Activated CD8-positive, alpha-beta memory T cell treated with anti-CD3 and anti-CD28 coated beads for 36 hours (primary cell): Measurements from ENCODE around the gene TBCE. TPM values are rescaled to one million over a fixed set of nuclear protein-coding genes. Genes with fewer than 3 reads are reported as not detected.
"Not testable (repeated sequence)": the region's sequence is repeated elsewhere in the genome, so short reads cannot be mapped to it uniquely, and the experiment has no call there.

Experiments used
- CTCF ChIA-PET: fragments of 350-600 bp; sonication (Branson Sonifier 250); formaldehyde crosslinking; loops from one replicate; lab custom pipeline; 2021; ENCODE audit warnings: antibody characterized with exemption; lab: Charles Lee
- POLR2A ChIA-PET: fragments of 350-600 bp; sonication (Branson Sonifier 250); formaldehyde crosslinking; loops from one replicate; lab custom pipeline; 2021; ENCODE audit warnings: antibody characterized with exemption; lab: Charles Lee
- total RNA-seq, 2 experiments: library from RNA; stranded (reverse); gene quantifications; one replicate each; pipeline ENCODE4 v1.2.3, GENCODE V29; 2021

Gene TBCE
- total RNA-seq, 2 experiments from 2014 or later, result 25.8 to 33.0 TPM

DNA sequence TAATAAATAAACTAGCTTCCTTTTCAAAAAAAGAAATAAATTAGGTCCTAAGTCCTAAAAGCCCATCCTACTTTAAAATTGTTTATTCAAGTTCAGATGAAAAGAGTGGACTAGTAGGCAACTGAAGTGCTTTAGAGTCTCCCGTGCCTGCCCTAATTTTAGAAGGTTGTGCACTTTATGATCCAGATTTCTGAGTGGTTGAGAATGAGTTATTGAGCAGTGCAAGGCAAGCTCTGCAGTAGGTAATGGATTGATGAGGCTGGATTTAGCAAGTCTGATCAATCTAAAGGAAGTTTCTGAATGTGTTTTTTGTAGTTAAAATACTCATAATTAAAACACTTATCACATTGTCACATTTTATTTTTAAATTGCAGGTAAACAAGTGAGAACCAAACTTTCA lies 25.9 kb upstream of the TBCE start:
- ChIA-PET POLR2A (no interaction called here), CTCF (no interaction called here)

- POLR2A ChIA-PET, result no interaction called here
These were observed 25.2 kb upstream of the TBCE start for GRCh38 chr1:235342039-235342438.

DNA sequence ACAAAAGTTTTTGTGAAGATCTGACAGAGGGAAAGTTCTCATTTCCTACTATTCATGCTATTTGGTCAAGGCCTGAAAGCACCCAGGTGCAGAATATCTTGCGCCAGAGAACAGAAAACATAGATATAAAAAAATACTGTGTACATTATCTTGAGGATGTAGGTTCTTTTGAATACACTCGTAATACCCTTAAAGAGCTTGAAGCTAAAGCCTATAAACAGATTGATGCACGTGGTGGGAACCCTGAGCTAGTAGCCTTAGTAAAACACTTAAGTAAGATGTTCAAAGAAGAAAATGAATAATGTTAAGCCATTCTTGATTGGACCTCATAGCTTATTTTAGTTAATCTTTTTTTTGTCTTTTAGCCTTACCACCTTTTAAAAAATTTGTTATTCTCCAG lies 24.8 kb upstream of the TBCE start:
- CTCF ChIA-PET, result no interaction called here
- POLR2A ChIA-PET, result no interaction called here

More at GRCh38 chr1:235342039-235342438, 25.2 kb upstream of the TBCE start:
- CTCF ChIA-PET, result no interaction called here

- POLR2A ChIA-PET, result no interaction called here
- CTCF ChIA-PET, result no interaction called here
These were observed 23.5 kb upstream of the TBCE start for GRCh38 chr1:235343726-235344125.

GRCh38 chr1:235351441-235351840 lies 15.8 kb upstream of the TBCE start:
- POLR2A ChIA-PET, result no interaction called here

GRCh38 chr1:235351898-235352297 lies 15.3 kb upstream of the TBCE start:
- ChIA-PET CTCF (no interaction called here), POLR2A (no interaction called here)

More at GRCh38 chr1:235351441-235351840, 15.8 kb upstream of the TBCE start:
- CTCF ChIA-PET, result no interaction called here

DNA sequence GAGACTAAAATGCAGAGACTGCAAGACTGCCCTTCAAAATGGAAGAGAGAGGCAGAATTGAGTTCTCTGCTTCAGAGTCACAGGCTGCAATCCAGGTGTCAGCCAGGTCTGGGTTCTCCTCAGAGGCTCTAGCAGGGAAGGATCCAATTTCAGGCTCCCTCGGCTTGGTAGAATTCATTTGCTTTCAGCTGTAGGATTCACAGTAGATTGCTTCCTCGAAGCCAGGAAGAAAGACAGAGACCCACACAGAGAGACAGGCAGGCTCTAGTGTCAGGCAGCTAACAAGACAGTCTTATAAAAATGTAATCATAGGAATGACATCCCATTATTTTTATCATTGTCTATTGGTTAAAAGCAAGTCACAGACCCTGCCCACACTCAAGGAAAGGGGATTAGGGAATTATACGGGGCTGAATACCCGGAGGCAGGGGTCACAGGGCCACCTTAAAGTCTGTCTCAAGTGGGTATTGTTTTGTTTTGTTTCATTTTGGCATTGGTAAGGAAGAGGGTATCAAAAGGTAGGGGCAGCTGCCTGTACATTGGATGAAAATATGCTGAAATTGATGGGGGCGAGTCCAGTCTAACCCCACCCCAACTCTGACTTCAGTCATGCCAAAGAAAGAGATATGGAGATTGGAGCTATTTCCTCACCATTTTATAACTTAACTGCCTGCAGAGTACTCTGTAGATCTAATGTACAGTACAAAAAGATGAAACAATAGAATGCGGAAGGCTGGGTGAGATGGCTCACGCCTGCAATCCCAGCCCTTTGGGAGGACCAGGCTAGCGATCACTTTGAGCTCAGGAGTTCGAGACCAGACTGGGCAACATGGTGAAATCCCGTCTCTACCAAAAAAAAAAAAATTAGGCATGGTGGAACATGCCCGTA lies 9.5 kb upstream of the TBCE start:
- ChIA-PET CTCF (interaction anchor here (1.4 kb wide), 1 partner anchor 59 kb away, joined by 4 read pairs; no protein-coding TSS in a partner anchor), POLR2A (no interaction called here)

DNA sequence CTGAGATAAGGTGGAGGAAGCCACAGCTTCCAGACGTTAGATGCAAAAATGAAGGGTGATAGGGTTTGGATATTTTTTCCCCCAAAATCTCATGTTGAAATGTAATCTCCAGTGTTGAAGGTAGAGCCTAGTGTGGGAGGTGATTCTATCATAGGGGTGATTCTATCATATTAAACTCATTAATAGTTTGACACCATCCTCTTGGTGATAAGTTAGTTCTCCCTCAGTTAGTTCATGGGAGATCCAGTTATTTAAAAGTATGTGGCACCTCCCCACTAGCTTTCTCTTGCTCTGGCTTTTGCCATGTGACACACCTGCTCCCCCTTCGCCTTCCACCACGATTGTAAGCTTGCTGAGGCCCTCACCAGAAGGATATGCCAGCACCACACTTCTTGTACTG lies 8.3 kb upstream of the TBCE start:
- ChIA-PET CTCF (interaction anchor here (1.4 kb wide), 1 partner anchor 58 kb away, joined by 4 read pairs; no protein-coding TSS in a partner anchor), POLR2A (no interaction called here)

- POLR2A ChIA-PET, result not testable (repeated sequence)
These were observed 3.0 kb upstream of the TBCE start for GRCh38 chr1:235364189-235364588.

DNA sequence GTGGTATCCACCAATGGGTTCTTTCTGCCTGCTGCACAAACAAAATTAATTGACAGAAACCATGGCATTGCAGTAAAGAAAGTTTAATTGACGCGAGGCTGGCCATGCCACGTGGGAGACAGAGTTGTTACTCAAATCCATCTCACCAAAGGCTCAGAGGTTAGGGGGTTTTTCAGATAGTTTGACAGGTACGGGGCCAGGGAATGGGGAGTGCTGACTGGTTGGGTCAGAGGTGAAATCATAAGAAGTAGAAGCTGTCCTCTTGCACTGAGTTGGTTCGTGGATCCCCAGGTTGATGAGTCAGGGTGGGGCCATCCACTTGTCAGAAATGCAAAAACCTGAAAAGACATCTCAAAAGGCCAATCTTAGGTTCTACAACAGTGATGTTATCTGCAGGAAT lies 941 bp upstream of the TBCE start:
- POLR2A ChIA-PET, result interaction anchor here (0.6 kb wide), 1 partner anchor 221 kb away, joined by 3 read pairs; no protein-coding TSS in a partner anchor
- CTCF ChIA-PET, result interaction anchor here (0.9 kb wide), 1 partner anchor 113 kb away, joined by 3 read pairs; no protein-coding TSS in a partner anchor

More at GRCh38 chr1:235364189-235364588, 3.0 kb upstream of the TBCE start:
- CTCF ChIA-PET, result interaction anchor here (0.6 kb wide), 1 partner anchor 866 kb away, joined by 4 read pairs; no protein-coding TSS in a partner anchor

DNA sequence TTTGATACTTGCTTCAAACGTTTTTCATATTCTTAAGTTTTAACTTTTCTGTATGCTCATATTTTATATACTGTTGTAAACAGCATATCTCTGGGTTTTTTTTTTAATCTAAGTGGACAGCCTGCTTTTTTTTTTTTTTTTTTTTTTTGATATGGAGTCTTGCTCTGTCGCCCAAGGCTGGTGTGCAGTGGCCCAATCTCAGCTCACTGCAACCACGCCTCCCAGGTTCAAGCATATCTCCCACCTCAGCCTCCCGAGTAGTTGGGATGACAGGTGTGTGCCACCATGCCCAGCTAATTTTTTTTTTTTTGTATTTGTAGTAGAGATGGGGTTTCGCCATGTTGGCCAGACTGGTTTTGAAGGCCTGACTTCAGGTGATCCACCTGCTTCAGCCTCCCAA lies 1.2 kb downstream of the TBCE start:
- ChIA-PET CTCF (no interaction called here), POLR2A (no interaction called here)

GRCh38 chr1:235369802-235370201 lies 2.6 kb downstream of the TBCE start:
- ChIA-PET POLR2A (no interaction called here), CTCF (no interaction called here)

DNA sequence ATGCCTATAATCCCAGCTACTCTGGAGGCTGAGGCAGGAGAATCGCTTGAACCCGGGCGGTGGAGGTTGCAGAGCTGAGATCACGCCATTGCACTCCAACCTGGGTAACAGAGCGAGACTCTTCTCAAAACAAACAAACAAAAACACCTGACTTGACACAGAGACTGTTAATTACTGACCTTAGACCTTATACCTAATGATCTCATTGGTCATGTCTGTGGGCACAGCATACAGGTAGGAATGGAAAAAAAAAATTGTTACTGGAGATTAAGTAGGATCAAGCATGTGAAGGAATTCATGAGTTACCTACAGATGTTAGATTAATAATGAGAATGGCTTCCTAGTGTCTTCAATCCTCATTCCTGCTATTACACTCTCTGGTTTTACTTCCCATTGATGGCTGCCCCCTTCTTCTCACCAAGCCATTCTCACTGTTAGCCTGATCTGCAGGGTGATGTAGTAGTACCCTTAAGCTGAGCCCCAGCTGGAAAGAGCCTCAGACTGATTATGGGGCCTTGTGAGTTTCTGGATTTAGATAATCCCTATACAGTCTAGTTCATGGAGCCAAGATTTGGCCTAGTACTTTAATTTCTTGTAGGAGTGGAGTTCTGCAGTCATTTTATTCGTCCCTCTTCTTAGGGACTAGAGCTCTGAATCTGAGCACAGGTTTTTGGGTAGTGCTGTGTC lies 8.8 kb downstream of the TBCE start:
- ChIA-PET CTCF (no interaction called here), POLR2A (no interaction called here)

- POLR2A ChIA-PET, CTCF ChIA-PET: not testable (repeated sequence)
These were observed 11.0 kb downstream of the TBCE start for GRCh38 chr1:235378134-235378735.

- CTCF ChIA-PET, POLR2A ChIA-PET: not testable (repeated sequence)
These were observed 14.9 kb downstream of the TBCE start for GRCh38 chr1:235381955-235382739.

DNA sequence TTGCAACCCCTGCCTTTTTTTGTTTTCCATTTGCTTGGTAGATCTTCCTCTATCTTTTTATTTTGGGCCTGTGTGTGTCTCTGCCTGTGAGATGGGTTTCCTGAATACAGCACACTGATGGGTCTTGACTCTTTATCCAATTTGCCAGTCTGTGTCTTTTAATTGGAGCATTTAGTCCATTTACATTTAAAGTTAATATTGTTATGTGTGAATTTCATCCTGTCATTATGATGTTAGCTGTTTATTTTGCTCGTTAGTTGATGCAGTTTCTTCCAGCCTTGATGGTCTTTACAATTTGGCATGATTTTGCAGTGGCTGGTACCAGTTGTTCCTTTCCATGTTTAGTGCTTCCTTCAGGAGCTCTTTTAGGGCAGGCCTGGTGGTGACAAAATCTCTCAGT lies 18.4 kb downstream of the TBCE start:
- POLR2A ChIA-PET, CTCF ChIA-PET: not testable (repeated sequence)

GRCh38 chr1:235391874-235392273 lies 24.6 kb downstream of the TBCE start:
- CTCF ChIA-PET, result interaction anchor here (1.1 kb wide), 1 partner anchor 134 kb away, joined by 4 read pairs; no protein-coding TSS in a partner anchor
- POLR2A ChIA-PET, result no interaction called here

DNA sequence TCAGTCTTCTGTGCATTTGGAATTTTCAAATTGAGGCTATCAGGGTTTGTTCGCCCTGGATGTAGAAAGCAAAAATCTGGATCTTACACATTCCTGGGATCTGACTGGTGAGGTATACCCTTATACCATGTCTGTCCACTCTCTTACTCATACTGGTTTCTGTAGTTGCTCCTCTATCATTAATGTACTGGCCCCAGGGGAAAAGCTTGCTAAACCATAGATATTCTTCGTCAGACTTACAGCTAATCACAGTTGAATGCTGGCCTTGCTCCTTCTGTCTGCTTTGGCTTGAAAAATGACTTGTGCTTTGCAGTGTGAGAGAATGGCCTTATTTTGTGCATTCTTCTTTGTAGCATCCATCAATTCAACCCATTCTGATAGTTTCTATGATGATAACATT lies 30.5 kb downstream of the TBCE start:
- ChIA-PET CTCF (interaction anchor here (1.0 kb wide), 1 partner anchor 19 kb away, joined by 4 read pairs; no protein-coding TSS in a partner anchor), POLR2A (no interaction called here)

DNA sequence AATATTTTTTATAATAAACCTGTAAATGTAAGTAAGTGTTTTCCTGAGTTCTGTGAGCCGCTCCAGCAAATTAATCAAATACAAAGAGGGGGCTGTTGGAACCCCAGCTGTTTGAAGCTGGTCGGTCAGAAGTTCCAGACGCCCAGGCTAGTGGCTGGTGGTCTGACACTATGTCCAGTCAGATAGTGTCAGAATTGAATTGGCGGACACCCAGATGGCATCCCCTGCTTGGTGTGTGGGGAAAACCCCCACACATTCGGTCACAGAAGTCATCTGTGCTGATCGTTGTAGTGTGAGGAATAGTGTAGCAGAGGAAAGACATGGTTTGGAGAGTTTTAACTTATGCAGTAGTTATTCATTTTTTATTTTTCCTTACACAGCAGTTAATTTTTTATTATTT lies 32.4 kb downstream of the TBCE start:
- ChIA-PET POLR2A (no interaction called here), CTCF (no interaction called here)
